ENCODE measurements around the gene SLC12A3.

SLC12A3 gene

GRCh38 chr16:56946767-56947603, 82.0 kb downstream of the SLC12A3 start:
- no peak for DNase-seq

- no peak for DNase-seq
Observed at GRCh38 chr16:56947604-56947995, 82.6 kb downstream of the SLC12A3 start.

- no peak for DNase-seq
Observed at GRCh38 chr16:56948234-56948633, 83.2 kb downstream of the SLC12A3 start.

GRCh38 chr16:56950051-56950450, 85.0 kb downstream of the SLC12A3 start:
- DNase-seq = no peak

GRCh38 chr16:56950455-56950854, 85.4 kb downstream of the SLC12A3 start:
- DNase-seq = no peak

- DNase-seq = peak; percentile 59
Observed at GRCh38 chr16:56950881-56951771, 86.1 kb downstream of the SLC12A3 start.

- no peak for DNase-seq
Observed at GRCh38 chr16:56953006-56953405, 88.0 kb downstream of the SLC12A3 start.

- DNase-seq = no peak
Observed at GRCh38 chr16:56956076-56956475, 91.1 kb downstream of the SLC12A3 start.

GRCh38 chr16:56956756-56957155, 91.7 kb downstream of the SLC12A3 start:
- no peak for DNase-seq

GRCh38 chr16:56960681-56961281, 95.8 kb downstream of the SLC12A3 start:
- no peak for DNase-seq

- DNase-seq = no peak
Observed at GRCh38 chr16:56961386-56961785, 96.4 kb downstream of the SLC12A3 start.

- no peak for DNase-seq
Observed at GRCh38 chr16:56961851-56962281, 96.9 kb downstream of the SLC12A3 start, which contains the start of gene CETP. Gene CETP (plus strand): TSS chr16:56961950. CDS start chr16:56961980, 30 bp downstream.

- DNase-seq = peak; percentile 86
Observed at GRCh38 chr16:56964243-56965148, 99.5 kb downstream of the SLC12A3 start.
